SU-DHL-6 (cell line): ENCODE measurements around the gene CENPO.

Experiments
- EZH2phosphoT487 ChIP-seq: fragments of 200-600 bp; sonication (generic), shearing (Covaris generic); conservative IDR thresholded peaks from 2 replicates; pipeline ENCODE4 v1.6.1; 2018; ENCODE audit warnings: mild to moderate bottlenecking, antibody characterized with exemption, low read length, moderate library complexity, mixed read lengths
- TF ChIP-seq, protein P1 (sequence below): fragments of 200-600 bp; sonication (generic); IDR thresholded peaks from one replicate; pipeline ENCODE4 v1.5.1; 2017; ENCODE audit warnings: antibody characterized with exemption, mild to moderate bottlenecking, low read length, moderate library complexity; ENCODE audit not compliant: insufficient read depth, poor library complexity, severe bottlenecking

DNA sequence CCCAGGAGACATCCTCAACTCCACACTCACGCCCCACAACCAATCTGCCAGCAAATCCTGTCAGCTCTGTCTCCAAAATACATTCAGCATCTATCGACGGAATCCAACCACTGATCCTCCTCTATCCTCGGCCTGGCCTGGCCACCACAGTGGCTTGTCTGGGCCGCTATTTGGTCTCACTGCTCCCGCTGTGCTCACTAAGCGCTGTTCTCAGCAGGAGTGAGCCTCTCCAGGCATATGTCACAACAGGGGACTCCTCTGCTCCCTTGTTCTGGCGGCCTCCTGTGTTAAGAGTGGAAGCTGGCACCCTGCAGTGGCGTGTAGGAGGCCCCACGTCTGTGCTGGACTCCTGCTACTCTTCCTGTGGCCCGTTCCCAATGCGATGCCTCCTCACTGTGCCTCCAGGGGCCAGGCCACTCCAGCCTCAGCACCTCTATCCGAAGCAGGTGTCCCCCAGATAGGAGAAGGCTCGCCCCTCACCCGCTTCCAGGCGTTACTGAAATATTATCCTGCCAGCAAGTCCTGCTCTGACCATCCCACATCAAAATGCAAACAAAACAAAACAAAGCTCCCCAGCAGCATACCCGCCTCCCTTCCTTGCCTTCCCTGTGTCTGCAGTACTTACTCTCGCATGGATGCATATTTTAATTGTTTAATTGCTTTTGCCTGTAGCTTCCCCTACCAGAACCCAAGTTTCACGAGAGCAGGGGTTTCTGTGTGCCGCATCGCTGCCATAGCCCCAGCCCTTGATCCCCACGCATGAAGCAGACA, 39.9 kb downstream of the CENPO start:
- TF ChIP-seq, protein P1, sequence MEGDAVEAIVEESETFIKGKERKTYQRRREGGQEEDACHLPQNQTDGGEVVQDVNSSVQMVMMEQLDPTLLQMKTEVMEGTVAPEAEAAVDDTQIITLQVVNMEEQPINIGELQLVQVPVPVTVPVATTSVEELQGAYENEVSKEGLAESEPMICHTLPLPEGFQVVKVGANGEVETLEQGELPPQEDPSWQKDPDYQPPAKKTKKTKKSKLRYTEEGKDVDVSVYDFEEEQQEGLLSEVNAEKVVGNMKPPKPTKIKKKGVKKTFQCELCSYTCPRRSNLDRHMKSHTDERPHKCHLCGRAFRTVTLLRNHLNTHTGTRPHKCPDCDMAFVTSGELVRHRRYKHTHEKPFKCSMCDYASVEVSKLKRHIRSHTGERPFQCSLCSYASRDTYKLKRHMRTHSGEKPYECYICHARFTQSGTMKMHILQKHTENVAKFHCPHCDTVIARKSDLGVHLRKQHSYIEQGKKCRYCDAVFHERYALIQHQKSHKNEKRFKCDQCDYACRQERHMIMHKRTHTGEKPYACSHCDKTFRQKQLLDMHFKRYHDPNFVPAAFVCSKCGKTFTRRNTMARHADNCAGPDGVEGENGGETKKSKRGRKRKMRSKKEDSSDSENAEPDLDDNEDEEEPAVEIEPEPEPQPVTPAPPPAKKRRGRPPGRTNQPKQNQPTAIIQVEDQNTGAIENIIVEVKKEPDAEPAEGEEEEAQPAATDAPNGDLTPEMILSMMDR: no peak
- no peak for TF ChIP-seq EZH2phosphoT487
